Muscle layer of duodenum (tissue), 2 donors: ENCODE measurements around the gene TFPI.

Experiments used
- H3K27ac ChIP-seq: one replicate; pipeline ENCODE4 v1.7.0; 2013; ENCODE audit warnings: mild to moderate bottlenecking, low read length
- H3K27me3 ChIP-seq: one replicate; pipeline ENCODE4 v1.7.0; 2013; ENCODE audit warnings: low read depth, mild to moderate bottlenecking, control low read depth, low read length
- H3K36me3 ChIP-seq, 2 donors: one replicate each; pipeline ENCODE4 v1.7.0; 2013; ENCODE audit warnings: low read length in 2 of 2, control low read depth in 1 of 2, mild to moderate bottlenecking in 1 of 2; ENCODE audit not compliant: insufficient read depth in 2 of 2, control insufficient read depth in 1 of 2
- H3K4me1 ChIP-seq, 2 donors: one replicate each; pipeline ENCODE4 v1.7.0; 2013; ENCODE audit warnings: low read length in 2 of 2, mild to moderate bottlenecking in 2 of 2, control low read depth in 1 of 2, moderate library complexity in 1 of 2; ENCODE audit not compliant: insufficient read depth in 2 of 2, control insufficient read depth in 1 of 2
- H3K4me3 ChIP-seq, 2 donors: one replicate each; pipeline ENCODE4 v1.7.0; 2013; ENCODE audit warnings: low read length in 2 of 2, low read depth in 1 of 2, mild to moderate bottlenecking in 1 of 2
- H3K9me3 ChIP-seq, 2 donors: one replicate each; pipeline ENCODE4 v1.7.0; 2013; ENCODE audit warnings: low read length in 2 of 2, control low read depth in 1 of 2, mild to moderate bottlenecking in 1 of 2; ENCODE audit not compliant: control insufficient read depth in 1 of 2
- donor health status: healthy.

The TFPI gene

DNA sequence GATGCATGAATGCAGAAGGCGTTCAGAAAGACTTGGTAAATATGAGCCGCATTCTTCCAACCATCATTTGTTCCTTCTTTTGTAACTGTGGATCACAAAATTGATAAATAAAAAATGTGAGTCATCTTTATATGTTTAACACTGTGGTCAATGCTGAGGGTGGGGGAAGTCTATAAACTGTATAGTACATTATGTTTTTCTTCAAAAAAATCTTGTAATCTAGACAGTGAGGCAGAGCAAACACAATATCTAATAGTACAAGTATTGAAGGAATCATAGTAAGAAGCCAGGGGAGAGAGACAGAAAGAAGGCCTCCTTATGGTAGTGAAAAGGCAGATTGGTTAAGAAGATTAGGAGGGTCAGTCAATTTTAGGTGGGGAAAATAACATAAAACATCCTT lies 75.5 kb downstream of the TFPI start:
- H3K9me3 ChIP-seq: no peaks in the 10 kb centered on the region
- H3K4me1 ChIP-seq: no peaks in the 10 kb centered on the region
- no peaks in the 10 kb centered on the region for H3K27me3 ChIP-seq
- H3K4me3 ChIP-seq: no peak overlapping the region
- H3K27ac ChIP-seq: no peak overlapping the region
- peaks cover 0 to 4% of the 10 kb centered on the region in 2 donors for H3K36me3 ChIP-seq

DNA sequence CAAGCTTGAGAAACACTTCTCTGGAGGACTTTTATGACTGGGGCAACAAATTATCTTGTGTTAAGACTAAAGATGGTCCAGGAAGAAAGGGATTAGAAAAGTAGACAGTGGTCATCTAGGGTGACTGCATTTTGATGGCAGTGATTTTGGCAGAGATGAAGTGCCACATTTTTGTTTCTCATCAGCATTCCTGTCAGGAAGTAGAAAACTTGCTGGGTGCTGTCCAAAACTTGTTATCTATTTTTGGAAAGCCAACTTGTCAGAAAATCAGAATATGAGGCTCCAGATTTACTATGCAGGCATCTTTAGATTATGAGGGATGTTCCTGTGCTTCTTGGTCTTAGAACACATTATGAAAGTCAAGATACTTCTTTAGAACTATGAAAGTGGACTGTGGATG lies 77.2 kb downstream of the TFPI start:
- Histone ChIP-seq H3K36me3 (peaks cover 0 to 4% of the 10 kb centered on the region in 2 donors), H3K4me1 (no peaks in the 10 kb centered on the region)

DNA sequence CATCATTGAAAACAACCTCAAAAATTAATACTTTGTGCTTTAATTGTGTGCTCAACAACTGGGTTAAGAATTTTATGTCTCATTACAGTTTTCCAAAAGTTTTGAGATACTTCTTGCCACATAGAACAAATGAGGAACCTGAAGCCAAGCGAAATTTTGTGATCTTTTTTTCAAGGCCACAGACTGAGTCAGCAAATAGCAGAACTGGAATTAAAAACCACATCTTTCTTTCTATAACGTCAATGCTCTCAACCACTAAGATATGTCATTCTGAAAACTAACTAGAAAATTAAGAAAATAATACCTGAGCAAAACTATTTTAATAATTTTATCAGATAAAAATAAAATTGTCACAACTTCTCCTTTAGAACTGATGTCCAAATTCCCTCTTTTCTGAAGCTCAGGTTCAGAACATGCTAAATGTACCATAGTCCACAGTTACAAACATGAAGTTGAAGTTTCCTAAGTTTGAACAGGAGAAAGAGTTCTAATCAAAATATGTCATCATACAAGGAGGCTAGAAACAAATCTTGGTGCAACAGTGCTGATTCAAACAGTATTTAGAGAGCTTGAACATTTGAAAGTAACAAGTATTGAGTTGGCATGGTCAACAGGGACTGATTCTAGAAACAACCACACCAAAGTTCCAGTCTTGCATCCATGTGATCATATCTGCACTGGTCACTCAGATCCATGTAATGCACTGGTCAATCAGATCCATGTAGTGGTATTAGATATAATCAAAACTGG lies 78.6 kb downstream of the TFPI start:
- no peaks in the 10 kb centered on the region for H3K27me3 ChIP-seq
- no peaks in the 10 kb centered on the region for H3K9me3 ChIP-seq
- no peaks in the 10 kb centered on the region for H3K4me1 ChIP-seq
- no peak overlapping the region for H3K4me3 ChIP-seq
- H3K27ac ChIP-seq: no peak overlapping the region
- peaks cover 0 to 4% of the 10 kb centered on the region in 2 donors for H3K36me3 ChIP-seq

More for the DNA sequence above, 77.2 kb downstream of the TFPI start:
- Histone ChIP-seq H3K9me3 (no peaks in the 10 kb centered on the region), H3K4me3 (no peak overlapping the region), H3K27ac (no peak overlapping the region), H3K27me3 (no peaks in the 10 kb centered on the region)

DNA sequence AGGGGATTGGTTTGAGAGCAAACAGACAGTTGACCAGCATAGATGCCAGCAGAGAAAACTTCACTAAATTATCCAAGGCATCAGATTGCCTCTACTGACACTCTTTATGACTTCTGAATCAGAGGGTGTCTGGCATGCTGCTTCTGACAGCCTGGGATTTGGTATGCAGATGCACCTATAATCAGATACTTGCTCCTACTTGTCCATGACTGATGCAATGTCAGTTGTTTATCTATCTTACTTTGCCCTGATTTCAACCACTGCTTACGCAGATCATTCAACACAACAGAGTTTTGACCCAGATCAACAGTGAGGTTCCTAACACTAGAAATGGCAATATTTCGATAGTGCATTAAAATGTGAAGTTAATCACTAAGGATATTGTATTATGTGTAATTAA lies 83.5 kb downstream of the TFPI start:
- Histone ChIP-seq H3K4me1 (no peaks in the 10 kb centered on the region), H3K4me3 (no peak overlapping the region), H3K36me3 (no peaks in the 10 kb centered on the region), H3K9me3 (no peaks in the 10 kb centered on the region), H3K27ac (no peak overlapping the region), H3K27me3 (no peaks in the 10 kb centered on the region)

DNA sequence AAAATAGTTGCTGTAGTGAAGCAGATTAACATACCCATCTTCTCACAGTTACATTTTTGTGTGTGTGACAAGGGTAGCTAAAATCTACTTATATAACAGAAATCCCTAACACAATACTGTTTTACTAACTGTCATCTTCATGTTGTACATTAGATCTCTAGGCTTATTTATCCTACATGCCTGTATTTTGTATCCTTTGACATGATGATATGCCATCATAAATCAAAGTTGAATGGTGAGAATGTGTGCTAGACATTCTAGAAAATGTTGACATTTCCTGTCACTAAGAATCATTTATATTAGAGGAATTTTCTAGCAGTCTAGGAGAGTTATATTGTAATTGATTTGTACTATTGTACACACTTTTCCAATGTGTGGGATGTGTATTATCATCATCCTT lies 84.7 kb downstream of the TFPI start:
- H3K4me1 ChIP-seq: no peaks in the 10 kb centered on the region
- H3K9me3 ChIP-seq: no peaks in the 10 kb centered on the region
- no peak overlapping the region for H3K27ac ChIP-seq
- H3K27me3 ChIP-seq: no peaks in the 10 kb centered on the region
- no peak overlapping the region for H3K4me3 ChIP-seq
- no peaks in the 10 kb centered on the region for H3K36me3 ChIP-seq

DNA sequence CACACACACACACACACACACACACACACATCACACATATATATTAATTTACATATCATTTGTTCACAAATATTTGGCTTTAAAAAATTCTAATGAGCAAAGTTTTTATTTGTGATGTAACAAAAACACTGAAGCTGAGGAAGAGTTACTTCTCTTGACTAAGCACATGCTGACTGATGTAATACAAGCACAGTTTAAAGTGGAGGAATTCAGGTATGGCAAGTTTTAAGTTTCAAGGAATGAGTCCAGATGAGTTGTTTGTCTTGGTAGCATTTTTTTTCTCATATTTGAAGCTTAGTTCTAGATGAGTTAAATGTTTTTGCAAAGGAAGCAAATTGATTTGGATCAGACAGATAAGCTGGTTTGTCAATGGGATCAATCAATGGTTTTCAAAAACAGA lies 86.0 kb downstream of the TFPI start:
- H3K9me3 ChIP-seq: no peaks in the 10 kb centered on the region
- no peak overlapping the region for H3K4me3 ChIP-seq
- H3K27ac ChIP-seq: no peak overlapping the region
- H3K36me3 ChIP-seq: no peaks in the 10 kb centered on the region
- H3K4me1 ChIP-seq: no peaks in the 10 kb centered on the region
- no peaks in the 10 kb centered on the region for H3K27me3 ChIP-seq

DNA sequence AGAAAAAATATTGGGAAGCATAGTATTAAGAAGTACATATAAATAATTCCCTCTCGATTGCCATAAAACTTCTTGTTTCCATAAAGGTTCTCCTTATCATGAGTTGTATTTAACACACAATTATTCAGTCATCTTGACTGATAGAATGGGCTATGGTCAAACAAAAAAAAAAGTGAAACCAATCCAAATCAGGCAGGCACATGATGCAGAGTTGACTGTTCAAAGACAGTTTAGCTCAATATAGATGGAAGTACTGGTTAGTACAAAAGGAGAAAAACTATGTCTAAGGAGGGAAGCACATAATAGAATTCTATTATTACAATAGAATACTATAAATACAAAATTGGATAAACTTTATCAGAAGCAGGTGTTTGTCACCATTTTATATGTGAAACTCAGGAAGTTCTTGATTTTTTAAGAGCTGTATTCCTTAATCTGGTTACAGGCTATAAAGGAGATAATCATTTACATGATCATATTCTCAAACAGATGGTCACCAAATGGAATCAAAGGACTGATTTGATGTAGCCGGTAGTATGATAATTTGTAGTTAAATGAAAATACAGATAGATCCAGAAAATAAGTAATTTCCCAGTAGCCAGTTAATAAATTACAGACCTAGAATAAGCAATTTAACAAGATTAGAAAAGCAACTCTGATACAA lies 88.0 kb downstream of the TFPI start:
- no peak overlapping the region for H3K27ac ChIP-seq
- no peaks in the 10 kb centered on the region for H3K36me3 ChIP-seq
- H3K4me1 ChIP-seq: no peaks in the 10 kb centered on the region
- no peaks in the 10 kb centered on the region for H3K27me3 ChIP-seq
- no peak overlapping the region for H3K4me3 ChIP-seq
- no peaks in the 10 kb centered on the region for H3K9me3 ChIP-seq

DNA sequence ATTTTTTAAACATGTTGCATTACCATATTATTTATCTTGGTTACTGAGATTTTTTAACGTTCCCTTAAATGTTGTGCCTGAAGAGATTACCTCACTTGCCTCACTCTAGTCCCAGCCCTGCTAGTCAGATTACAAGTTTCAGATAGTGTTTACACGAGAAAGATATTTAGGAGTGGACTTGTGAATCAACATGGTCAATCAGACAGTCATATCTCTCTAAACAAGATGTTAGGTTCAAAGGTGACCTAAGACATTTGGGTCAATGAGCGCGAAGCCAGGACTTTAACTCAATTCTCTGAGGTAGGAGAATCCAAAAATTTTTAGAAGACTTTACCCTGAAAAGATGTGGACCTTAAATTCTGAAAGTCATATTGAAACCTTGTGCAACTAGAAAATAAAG lies 91.4 kb downstream of the TFPI start:
- Histone ChIP-seq H3K9me3 (no peaks in the 10 kb centered on the region), H3K4me3 (no peak overlapping the region), H3K27me3 (no peaks in the 10 kb centered on the region), H3K27ac (no peak overlapping the region), H3K36me3 (no peaks in the 10 kb centered on the region), H3K4me1 (no peaks in the 10 kb centered on the region)

DNA sequence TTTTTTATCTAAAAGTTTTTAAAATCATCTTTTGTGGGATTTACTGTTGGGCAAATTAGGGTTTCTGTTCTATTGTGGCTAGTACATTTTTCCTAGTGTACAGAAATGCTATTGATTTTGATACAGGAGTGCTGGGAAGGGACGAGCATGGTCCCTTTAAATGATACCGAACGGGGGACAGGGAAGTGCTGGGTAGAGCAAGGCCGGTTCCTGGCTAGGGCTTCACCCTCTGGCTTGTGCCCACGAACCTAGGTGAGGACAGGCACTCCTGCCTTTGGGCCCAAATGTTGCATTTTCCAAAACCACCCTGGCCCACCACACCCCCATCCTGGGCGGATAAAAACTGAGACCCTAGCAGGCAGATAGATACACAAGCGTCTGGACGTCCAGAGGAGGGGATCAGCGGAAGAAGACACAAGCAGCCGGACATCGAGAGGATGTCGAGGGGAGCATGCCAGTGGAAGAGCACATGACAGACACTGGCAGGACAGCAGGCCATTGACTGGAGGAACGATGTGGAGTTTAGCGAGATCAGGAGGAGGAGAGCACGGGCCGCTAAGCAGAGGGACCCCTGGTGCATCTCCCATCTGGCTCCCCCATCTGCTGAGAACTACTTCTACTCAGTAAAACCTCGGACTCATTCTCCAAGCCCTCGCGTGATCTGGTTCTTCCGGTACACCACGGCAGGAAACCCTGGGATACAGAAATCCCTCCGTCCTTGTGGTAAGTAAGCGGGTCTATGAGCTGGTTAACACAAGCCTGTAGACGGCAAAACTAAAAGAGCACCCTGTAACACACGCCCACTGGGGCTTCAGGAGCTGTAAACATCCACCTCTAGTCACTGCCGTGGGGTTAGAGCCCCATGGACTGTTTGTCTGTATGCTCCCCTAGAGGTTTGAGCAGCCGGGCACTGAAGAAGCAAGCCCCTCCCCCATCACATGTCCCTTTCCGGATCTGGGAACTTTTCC lies 92.7 kb downstream of the TFPI start:
- no peaks in the 10 kb centered on the region for H3K9me3 ChIP-seq
- peak overlapping the region; percentile 30 to 53 for H3K4me3 ChIP-seq
- no peaks in the 10 kb centered on the region for H3K4me1 ChIP-seq
- no peak overlapping the region for H3K27ac ChIP-seq
- H3K36me3 ChIP-seq: no peaks in the 10 kb centered on the region
- H3K27me3 ChIP-seq: no peaks in the 10 kb centered on the region

DNA sequence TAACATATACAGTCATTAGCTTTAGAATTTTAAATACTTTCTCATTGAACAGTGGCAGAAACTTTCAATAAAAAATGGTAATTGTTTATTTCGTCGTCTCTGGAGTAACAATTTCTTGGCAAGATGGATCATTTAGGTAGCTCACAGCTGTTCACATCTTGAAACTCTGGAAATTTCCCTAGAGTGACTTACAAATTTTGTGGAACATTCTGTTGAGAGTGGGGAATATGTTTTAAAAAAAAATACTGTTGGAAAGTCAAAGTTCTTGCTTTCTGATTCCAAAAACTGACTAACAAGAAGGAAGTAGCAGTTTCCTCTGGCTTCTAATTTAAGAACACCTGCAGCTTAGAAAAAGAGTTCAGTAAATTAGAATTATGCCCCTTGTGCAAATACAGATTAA lies 95.0 kb downstream of the TFPI start:
- Histone ChIP-seq H3K27ac (no peak overlapping the region), H3K36me3 (no peaks in the 10 kb centered on the region), H3K4me3 (no peak overlapping the region), H3K27me3 (no peaks in the 10 kb centered on the region), H3K4me1 (no peaks in the 10 kb centered on the region), H3K9me3 (no peaks in the 10 kb centered on the region)

DNA sequence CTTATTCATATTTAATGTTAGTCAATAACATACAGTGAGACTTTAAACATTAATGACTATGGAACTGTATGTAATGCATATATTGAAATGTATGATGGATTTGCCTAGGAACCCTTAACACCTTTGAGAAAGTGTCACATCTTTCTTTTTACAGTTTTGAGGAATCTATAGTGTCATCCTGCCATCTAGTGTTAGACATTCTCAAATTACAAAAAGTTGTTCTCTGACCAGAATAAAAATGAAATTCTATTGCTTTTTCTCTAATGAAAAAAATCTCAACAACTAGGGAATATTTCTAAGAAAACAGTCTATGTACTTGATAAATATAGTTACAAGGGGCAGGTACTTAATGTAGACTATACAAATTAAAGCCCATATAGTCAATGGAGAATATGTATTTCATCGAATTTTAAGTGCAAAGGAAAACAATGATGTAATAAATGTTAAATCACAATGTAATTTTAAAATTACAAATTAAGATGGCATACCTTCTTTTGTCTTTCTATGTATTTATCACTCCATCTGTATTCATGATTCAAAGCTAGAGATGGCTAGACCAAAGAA lies 101.1 kb downstream of the TFPI start:
- Histone ChIP-seq H3K4me1 (no peaks in the 10 kb centered on the region), H3K27ac (no peak overlapping the region), H3K9me3 (no peaks in the 10 kb centered on the region), H3K4me3 (no peak overlapping the region), H3K27me3 (no peaks in the 10 kb centered on the region), H3K36me3 (no peaks in the 10 kb centered on the region)
